DND-41 (cell line): ENCODE data around the gene IMMP1L.

Experiments used
- ATAC-seq: fragments of 200-7000 bp; cut with Tn5 transposase; 3 replicates; pipeline ENCODE4 v1.9.1; 2021; ENCODE audit warnings: low read depth; ENCODE audit not compliant: insufficient read depth
- DNase-seq: peaks from one replicate; pipeline ENCODE4 v3.0.0-alpha.2; 2020
- H2AFZ ChIP-seq: 2 replicates; pipeline ENCODE4 v1.6.0; 2012; ENCODE audit warnings: low read depth, low read length
- H3K27ac ChIP-seq: 2 replicates; pipeline ENCODE4 v1.5.1; 2012; ENCODE audit warnings: low read length, inconsistent platforms
- H3K27me3 ChIP-seq: fragments of 200-600 bp; sonication (generic); 2 replicates; pipeline ENCODE4 v1.6.0; 2012; ENCODE audit warnings: low read length, mild to moderate bottlenecking, inconsistent platforms; ENCODE audit not compliant: insufficient read depth, poor library complexity
- H3K36me3 ChIP-seq: 2 replicates; pipeline ENCODE4 v1.5.1; 2012; ENCODE audit warnings: low read length, inconsistent platforms; ENCODE audit not compliant: insufficient read depth
- H3K4me1 ChIP-seq: 2 replicates; pipeline ENCODE4 v1.5.1; 2012; ENCODE audit warnings: mild to moderate bottlenecking, low read length; ENCODE audit not compliant: insufficient read depth
- H3K4me2 ChIP-seq: 2 replicates; pipeline ENCODE4 v1.6.0; 2012; ENCODE audit warnings: mild to moderate bottlenecking, moderate library complexity, low read length, inconsistent platforms; ENCODE audit not compliant: insufficient read depth
- H3K4me3 ChIP-seq, 2 experiments: fragments of 200-600 bp in 1 of 2; shearing (Covaris generic) in 1 of 2; 2 replicates each; pipeline ENCODE4 v1.5.1; 2012 to 2016; ENCODE audit warnings: inconsistent platforms in 2 of 2, low read length in 2 of 2, mild to moderate bottlenecking in 2 of 2, low read depth in 1 of 2, moderate library complexity in 1 of 2
- H3K79me2 ChIP-seq: 2 replicates; pipeline ENCODE4 v1.6.0; 2012; ENCODE audit warnings: low read length, inconsistent platforms; ENCODE audit not compliant: insufficient read depth
- H3K9ac ChIP-seq: 2 replicates; pipeline ENCODE4 v1.6.0; 2012; ENCODE audit warnings: low read depth, mild to moderate bottlenecking, inconsistent platforms, low read length, moderate library complexity
- H3K9me3 ChIP-seq: 2 replicates; pipeline ENCODE4 v1.5.1; 2012; ENCODE audit warnings: low read length, moderate library complexity, mild to moderate bottlenecking, inconsistent platforms; ENCODE audit not compliant: insufficient read depth, severe bottlenecking
- H4K20me1 ChIP-seq: 2 replicates; pipeline ENCODE4 v1.6.0; 2012; ENCODE audit warnings: low read length; ENCODE audit not compliant: insufficient read depth
- EZH2 ChIP-seq: IDR thresholded peaks from 3 replicates; pipeline ENCODE4 v1.6.1; 2012; ENCODE audit warnings: borderline replicate concordance, low read depth, mild to moderate bottlenecking, moderate library complexity, low read length, inconsistent platforms; ENCODE audit not compliant: severe bottlenecking
- TF ChIP-seq, protein P1 (sequence below): IDR thresholded peaks from 2 replicates; pipeline ENCODE4 v1.5.1; 2012; ENCODE audit warnings: borderline replicate concordance, low read length, moderate library complexity, mild to moderate bottlenecking; ENCODE audit not compliant: poor library complexity, severe bottlenecking; ENCODE audit errors: extremely low read depth

IMMP1L gene

DNA sequence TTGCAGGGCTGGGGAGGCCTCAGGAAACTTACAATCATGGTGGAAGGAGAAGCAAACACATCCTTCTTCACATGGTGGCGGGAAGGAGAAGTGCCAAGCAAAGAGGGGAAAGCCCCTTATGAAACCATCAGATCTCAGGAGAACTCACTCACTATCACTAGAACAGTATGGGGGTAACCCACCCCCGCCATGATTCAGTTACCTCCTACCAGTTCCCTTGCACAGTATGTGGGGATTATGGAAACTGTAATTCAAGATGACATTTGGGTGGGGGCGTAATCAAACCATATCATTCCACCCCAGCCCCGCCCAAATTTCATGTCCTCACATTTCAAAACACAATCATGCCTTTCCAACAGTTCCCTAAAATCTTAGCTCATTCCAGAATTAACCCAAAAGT lies 16.2 kb downstream of the IMMP1L start:
- Histone ChIP-seq H3K9me3 (no peaks in the 10 kb centered on the region), H3K9ac (no peak overlapping the region), H3K36me3 (peaks cover 8% of the 10 kb centered on the region; the same call in 1 of the 2 replicates), H4K20me1 (peaks cover 5% of the 10 kb centered on the region; the same call in 1 of the 2 replicates), H2AFZ (no peak overlapping the region), H3K27ac (no peak overlapping the region), H3K27me3 (no peaks in the 10 kb centered on the region), H3K79me2 (peaks cover 60% of the 10 kb centered on the region), H3K4me2 (no peak overlapping the region), H3K4me3 (no peak overlapping the region), H3K4me1 (no peaks in the 10 kb centered on the region)
- ATAC-seq (no peak), DNase-seq (no peak)
- TF ChIP-seq EZH2: no peak
- TF ChIP-seq, protein P1, sequence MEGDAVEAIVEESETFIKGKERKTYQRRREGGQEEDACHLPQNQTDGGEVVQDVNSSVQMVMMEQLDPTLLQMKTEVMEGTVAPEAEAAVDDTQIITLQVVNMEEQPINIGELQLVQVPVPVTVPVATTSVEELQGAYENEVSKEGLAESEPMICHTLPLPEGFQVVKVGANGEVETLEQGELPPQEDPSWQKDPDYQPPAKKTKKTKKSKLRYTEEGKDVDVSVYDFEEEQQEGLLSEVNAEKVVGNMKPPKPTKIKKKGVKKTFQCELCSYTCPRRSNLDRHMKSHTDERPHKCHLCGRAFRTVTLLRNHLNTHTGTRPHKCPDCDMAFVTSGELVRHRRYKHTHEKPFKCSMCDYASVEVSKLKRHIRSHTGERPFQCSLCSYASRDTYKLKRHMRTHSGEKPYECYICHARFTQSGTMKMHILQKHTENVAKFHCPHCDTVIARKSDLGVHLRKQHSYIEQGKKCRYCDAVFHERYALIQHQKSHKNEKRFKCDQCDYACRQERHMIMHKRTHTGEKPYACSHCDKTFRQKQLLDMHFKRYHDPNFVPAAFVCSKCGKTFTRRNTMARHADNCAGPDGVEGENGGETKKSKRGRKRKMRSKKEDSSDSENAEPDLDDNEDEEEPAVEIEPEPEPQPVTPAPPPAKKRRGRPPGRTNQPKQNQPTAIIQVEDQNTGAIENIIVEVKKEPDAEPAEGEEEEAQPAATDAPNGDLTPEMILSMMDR: no peak

DNA sequence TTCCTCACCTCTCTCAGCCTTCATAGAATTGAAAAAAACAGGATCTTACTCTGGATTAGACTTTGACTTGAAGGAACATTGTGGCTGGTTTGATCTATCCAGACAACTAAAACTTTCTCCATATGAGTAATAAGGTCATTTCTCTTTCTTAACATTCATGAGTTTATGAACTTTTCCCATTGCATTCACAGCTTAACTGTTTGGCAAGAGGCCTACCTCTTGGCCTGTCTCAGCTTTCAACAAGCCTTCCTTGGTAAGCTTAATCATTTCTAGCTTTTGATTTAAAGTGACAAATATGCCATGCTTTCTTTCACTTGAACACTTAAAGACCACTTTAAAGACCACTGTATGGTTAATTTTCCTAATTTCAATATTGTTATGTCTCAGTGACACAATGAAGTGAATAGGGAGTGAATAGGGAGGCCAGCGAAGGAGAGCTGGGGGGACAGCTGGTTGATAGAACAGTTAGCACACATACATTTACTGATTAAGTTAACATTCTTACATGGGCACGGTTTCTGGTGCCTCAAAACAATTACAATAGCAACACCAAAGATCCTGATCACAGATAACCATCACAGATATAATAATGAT lies 17.0 kb downstream of the IMMP1L start:
- no peaks in the 10 kb centered on the region for H3K4me1 ChIP-seq
- no peak overlapping the region for H3K4me2 ChIP-seq
- peaks cover 8% of the 10 kb centered on the region; the same call in 1 of the 2 replicates for H3K36me3 ChIP-seq
- no peak overlapping the region for H3K27ac ChIP-seq
- DNase-seq (no peak), ATAC-seq (no peak)
- TF ChIP-seq, protein P1: no peak
- TF ChIP-seq EZH2: no peak
- H3K79me2 ChIP-seq: peaks cover 55% of the 10 kb centered on the region
- no peak overlapping the region for H2AFZ ChIP-seq
- no peak overlapping the region for H3K9ac ChIP-seq
- H3K9me3 ChIP-seq: no peaks in the 10 kb centered on the region
- H3K4me3 ChIP-seq: no peak overlapping the region
- peaks cover 5% of the 10 kb centered on the region; the same call in 1 of the 2 replicates for H4K20me1 ChIP-seq
- no peaks in the 10 kb centered on the region for H3K27me3 ChIP-seq

DNA sequence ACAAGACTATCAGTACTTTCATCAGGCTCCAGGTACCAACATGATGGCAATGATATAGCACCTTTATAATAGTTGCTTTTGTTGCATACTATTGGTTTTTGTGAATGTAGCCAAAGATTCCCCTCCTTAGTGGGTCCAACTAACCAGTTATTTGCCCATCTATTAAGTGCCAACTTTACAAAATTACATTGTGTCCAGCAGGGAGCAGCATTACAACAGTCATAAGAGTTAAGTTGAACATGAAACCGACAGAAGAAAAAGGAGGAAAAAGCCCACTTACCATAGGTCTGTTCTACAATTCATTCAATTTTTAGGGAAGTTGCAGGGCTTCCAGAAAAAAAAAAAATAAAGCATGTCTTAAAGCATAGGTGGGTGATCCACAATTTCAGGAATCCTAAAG lies 21.6 kb downstream of the IMMP1L start:
- H3K9me3 ChIP-seq: no peaks in the 10 kb centered on the region
- no peaks in the 10 kb centered on the region for H3K36me3 ChIP-seq
- TF ChIP-seq EZH2: no peak
- TF ChIP-seq, protein P1: peak; percentile 60
- H3K4me2 ChIP-seq: no peak overlapping the region
- DNase-seq: peak; percentile 7
- H3K4me3 ChIP-seq: no peak overlapping the region
- ATAC-seq: peak; percentile 63; the same call in 2 of the 3 replicates
- H3K9ac ChIP-seq: no peak overlapping the region
- H3K27me3 ChIP-seq: no peaks in the 10 kb centered on the region
- H3K79me2 ChIP-seq: peaks cover 29% of the 10 kb centered on the region
- H3K27ac ChIP-seq: no peak overlapping the region
- H2AFZ ChIP-seq: no peak overlapping the region
- H3K4me1 ChIP-seq: no peaks in the 10 kb centered on the region
- peaks cover 9% of the 10 kb centered on the region; the same call in 1 of the 2 replicates for H4K20me1 ChIP-seq
